Measurements from ENCODE around the gene SOX18.

DNA sequence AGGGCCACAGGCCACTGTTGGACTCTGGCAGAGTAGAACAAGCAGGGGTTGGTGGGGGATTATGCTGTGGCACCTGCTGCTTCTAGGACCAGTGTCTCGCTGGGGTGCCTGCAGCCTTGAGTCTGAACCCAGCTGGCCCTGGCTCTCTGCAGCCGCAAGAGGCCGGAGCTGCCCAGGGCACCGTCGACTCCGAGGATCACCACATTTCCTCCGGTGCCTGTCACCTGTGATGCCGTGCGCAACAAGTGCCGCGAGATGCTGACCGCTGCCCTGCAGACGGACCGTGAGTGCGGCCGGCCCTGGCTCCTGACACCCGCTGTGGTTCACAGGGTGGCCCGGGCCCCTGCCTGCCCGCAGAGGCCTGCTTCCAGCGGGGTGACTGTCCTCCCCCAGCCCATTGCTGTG, 19.8 kb upstream of the SOX18 start:
- TF ChIP-seq, protein P1, sequence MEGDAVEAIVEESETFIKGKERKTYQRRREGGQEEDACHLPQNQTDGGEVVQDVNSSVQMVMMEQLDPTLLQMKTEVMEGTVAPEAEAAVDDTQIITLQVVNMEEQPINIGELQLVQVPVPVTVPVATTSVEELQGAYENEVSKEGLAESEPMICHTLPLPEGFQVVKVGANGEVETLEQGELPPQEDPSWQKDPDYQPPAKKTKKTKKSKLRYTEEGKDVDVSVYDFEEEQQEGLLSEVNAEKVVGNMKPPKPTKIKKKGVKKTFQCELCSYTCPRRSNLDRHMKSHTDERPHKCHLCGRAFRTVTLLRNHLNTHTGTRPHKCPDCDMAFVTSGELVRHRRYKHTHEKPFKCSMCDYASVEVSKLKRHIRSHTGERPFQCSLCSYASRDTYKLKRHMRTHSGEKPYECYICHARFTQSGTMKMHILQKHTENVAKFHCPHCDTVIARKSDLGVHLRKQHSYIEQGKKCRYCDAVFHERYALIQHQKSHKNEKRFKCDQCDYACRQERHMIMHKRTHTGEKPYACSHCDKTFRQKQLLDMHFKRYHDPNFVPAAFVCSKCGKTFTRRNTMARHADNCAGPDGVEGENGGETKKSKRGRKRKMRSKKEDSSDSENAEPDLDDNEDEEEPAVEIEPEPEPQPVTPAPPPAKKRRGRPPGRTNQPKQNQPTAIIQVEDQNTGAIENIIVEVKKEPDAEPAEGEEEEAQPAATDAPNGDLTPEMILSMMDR (IDR thresholded peaks at IDR 0.05) = no peak
- TF ChIP-seq POLR2A (IDR thresholded peaks at IDR 0.05) (no peak), EP300 (IDR thresholded peaks at IDR 0.05) (no peak), POLR2AphosphoS5 (IDR thresholded peaks at IDR 0.05) (no peak)
